CD4-positive, alpha-beta T cell treated with Interleukin-4 for 4 hours (primary cell): ENCODE measurements around the gene TNFRSF14.

Experiments used
- DNase-seq: peaks from one replicate; pipeline ENCODE4 v3.0.0-alpha.2; 2020

TNFRSF14 gene

DNA sequence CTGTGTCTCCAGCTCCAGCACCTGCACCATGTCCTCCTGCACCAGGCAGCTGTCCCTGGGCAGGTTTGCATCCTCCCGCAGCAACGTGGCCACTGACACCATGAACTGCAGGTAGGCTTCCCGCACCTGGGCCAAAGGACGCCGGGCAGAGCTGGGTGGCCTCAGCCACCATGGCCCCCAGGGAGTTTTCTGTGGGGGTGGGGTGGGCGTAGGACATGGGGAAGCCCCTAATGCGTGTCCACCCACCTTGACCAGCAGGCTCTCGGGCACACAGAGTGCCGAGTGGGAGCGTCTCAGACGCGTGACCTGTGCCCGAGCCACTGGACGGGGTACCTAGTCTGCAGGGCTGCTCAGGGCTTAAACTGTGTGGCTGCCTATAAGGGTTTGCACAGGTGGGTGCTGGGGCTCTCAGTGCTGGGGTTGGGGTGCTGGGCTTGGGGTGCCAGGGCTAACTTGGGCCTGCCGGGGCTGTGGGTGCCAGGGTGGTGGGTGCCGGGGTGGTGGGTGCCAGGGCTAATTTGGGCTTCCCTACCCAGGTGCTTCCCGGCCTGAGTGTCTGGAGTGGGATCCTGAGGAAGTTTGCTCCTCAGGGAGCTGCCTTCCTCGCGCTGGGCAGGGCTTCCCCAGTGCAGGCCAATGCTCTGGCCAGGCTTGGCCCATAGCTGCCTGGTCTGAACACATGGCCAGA, 48.1 kb downstream of the TNFRSF14 start:
- DNase-seq: no peak

DNA sequence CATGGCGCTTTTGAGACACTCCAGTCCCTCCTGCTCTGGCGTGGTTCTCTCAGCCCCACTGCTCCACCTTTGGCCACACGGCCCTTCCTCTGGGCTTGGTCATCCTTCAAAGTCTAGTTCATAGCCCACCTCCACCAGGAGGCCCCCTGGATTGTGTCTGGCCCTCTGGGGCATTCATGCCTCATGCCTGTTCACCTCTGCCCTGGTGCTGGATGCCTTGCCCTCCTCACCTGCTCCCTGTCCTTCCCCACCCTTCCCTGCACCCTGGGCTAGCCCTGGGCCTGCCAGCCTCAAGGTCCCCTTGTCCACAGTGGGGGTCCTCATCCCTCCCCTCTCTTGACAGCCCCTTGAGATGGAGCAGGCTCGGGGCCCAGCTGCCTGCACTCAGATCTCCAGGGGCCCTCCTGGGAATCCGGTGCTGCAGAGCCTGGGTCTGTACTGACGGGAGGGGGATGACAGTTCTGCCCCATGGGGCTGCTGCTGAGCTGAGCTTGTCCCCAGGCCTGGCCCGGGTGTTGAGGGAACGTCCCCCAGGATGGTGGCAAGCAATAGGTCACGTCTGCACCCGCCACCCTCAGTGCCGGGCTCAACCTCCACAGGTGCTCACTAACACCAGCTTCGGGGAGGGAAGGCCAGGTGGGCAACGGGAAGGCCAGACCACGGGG, 48.8 kb downstream of the TNFRSF14 start:
- DNase-seq: no peak

DNA sequence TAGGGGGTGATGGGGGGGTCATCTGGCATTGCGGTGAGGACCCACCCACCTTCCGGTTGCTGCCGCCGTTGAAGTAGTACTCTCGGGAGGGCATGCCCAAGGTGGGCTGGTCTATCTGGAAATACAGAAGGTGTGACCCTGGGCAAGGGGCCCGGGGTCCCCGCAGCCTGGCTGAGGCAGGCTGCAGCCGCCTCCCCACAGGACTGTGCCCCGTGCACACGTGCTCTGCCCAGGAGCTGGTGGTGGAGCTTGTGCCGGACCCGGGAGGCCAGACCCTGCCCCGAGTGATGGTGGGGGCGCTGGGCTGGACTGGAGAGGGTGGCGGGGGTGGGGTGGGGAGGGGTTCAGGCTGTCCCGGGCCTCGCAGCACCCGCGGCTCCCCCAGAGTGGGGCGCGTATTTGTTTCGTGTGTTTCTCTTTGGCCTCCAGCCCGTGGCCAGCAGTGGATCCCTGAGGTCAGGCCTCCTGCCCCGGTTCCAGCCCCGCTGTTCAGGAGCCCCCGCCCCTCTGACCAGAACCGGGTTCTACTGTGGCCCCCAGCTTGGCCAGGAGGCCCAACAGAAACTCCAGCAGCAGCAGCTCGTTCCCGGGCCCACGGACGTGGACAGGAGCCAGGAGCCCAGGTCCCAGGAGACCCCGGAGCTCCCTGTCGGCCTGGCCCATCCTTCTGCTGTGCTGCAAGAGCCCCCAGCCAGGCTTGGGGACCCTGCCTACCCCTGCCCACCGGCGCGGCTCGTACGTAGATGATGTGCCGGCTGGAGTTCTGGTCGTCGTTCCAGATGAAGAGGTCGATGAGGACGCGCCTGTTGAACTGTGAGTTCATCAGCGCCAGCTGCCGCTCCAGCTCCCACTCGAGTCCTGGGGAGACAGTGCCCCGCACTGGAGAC, 49.6 kb downstream of the TNFRSF14 start:
- no peak for DNase-seq

DNA sequence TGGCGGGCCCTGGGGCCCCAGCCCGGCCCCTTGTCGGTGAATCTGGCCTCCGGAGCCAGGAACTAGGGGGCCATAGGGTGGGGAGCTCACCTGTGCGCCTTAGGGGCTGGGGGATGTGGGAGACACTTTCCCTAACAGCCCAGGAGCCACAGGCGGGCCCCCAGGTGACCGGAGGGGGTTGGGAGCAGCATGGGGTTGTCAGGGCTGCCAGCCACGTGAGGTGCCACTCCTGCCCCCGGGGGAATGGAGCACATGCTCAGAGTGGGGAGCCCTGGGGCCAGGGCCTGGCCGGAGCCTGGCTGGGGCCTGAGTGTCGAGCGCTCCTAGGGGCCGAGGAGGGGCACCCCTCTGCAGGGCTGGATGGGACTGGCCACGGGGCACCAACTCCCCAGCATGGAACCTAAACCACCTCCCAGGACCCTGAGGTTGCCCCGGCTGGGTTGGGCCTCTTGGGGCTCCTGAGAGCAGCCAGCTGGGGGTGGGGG, 50.3 kb downstream of the TNFRSF14 start:
- no peak for DNase-seq

DNA sequence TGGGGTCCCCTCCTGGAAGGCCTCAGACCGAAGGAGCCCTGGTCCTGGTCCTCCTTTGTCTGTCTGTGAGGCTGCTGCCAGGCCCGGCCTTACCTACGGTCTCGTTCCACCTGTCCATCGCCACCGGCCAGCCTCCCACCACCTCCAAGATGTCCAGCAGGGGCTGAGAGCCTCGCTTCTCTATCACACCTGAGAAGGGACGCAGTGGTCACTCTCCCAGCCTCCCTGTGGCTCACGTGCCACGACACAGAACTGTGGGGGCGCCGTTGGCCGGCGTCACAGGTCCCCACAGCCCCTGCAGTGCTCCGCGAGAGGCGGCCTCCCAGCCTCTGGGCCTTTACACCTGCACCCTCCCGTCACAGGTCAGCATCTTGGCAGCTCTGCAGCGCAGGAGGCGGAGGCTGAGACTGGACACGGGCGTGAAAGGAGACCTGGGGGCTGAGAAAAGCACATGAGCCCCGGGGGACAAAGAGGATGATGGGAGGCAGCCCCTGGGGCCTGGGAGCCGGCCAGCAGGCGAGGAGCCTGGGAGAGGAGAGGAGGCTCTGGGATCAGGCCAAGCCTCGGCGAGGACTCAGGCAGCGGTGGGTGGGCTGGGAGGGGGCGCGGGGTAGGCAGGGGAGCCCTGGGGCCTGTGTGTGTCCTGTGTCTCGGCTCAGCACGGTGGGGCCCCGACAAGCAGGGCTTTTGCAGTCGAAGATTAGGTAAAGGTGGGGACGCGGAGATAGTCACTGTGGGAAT, 50.9 kb downstream of the TNFRSF14 start:
- no peak for DNase-seq

DNA sequence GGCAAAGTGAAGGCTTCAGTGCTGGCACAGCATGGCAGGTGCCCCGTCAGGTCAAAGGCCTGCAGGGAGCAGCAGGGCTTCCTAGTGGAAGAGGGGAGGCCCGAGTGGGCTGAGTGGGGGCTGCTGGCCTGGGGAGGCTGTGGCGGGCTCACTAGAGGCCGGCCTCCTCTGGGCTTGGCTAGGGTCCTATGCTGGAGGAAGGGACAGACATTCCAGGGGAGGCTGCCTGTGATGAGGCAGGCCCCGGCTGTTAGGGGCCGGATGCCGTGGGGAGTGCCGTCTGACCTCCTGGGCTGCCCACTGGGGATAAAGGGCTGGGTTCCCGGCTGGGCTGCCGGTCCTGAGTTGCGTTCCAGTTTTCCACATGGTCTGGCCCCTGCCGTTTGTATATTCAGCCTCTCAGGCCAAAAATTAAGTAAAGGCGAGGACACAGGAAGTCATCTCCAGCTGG, 51.5 kb downstream of the TNFRSF14 start:
- DNase-seq: no peak

DNA sequence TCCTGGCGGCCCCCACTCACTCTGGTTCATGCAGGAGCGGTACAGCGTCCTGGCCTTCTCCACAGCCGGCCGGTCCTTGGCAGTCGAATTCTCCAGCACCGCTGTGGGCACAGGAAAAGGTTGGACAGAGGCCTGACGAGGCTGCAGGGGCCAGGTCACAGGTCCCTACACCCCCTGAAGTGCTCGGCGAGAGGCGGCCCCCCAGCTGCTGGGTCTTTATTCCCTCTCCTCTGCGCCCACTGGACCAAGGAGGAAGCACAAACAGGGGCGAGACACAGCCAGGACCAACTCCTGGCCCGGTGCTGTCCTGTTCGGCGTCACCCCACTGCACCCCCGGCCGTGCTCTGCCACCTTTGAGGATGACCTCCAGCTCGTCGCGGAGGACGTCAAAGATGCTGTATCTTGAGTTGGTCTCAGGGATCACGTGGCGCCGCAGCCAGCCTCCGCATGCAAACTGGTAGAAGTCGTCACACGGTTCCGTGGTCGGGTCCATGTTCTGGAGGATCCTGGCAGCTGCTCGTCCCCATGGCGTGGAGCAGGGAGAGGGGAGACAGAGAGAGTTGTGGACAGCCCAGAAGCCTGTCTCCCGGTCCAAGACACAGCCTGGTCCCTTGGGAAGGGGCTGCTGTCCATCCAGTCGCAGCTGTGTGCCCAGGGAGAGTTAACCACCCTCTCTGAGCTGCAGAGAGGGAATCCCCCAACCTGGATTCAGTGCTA, 53.3 kb downstream of the TNFRSF14 start:
- no peak for DNase-seq

DNA sequence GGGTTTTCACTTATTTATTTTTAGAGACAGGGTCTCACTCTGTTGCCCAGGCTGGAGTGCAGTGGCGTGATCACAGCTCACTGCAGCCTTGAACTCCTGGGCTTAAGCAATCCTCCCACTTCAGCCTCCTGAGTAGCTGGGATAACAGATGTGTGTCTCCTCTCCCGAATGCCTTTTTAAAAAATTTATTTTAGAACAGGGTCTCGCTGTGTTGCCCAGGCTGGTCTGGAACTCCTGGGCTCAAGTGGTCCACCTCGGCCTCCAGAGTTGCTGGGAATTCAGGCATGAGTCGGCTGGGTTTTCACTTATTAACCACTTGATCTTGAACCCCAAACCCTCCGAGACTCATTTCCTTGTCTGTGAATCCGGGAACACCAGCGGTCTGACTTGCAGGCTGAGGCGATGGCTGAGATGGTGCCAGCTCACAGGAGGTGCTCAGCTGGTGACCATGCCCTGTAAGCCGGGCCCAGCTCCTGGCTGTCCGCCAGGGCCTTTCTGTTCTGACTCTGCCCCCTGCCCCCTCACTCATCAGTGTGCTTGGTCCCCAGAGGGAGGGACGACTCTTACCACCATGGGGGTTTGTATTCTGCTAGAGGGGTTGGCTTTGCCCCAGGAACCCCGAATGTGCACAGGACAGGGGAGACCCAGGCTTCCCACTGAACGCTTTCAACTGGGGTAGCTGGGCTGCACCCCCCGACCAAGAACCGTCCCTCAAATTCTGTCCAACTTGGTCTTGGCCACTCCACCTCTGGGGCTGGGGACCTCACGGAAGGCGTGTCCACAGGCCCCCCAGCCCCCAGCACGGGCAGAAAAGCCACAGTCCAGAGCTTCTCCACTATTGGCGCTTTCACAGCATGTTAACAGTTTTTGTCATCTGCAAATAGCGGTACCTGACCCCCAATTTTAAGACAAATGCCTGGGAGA, 54.1 kb downstream of the TNFRSF14 start:
- no peak for DNase-seq

DNA sequence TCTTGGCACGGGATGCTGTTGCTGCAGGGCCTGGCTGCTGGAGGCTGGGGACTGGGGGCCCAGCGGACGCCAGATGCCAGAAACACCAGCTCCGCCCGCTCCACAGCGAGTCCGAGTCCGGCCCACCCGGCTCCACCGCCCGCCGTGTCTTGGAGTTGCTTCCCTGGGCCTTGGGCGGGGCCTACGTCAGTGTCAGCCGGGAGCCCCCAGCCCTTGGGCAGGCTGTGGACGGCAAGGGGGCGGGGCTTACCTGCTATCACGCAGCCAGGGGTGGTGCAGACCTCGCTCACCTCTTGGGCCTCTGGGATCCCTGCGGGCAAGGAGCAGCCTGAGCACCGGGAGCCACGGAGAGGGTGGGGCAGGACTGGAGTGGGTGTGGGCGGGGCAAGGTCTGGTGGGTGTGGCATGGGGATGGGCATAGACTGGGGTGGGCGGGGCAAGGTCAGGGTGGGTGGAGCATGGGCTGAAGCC, 54.9 kb downstream of the TNFRSF14 start:
- no peak for DNase-seq

DNA sequence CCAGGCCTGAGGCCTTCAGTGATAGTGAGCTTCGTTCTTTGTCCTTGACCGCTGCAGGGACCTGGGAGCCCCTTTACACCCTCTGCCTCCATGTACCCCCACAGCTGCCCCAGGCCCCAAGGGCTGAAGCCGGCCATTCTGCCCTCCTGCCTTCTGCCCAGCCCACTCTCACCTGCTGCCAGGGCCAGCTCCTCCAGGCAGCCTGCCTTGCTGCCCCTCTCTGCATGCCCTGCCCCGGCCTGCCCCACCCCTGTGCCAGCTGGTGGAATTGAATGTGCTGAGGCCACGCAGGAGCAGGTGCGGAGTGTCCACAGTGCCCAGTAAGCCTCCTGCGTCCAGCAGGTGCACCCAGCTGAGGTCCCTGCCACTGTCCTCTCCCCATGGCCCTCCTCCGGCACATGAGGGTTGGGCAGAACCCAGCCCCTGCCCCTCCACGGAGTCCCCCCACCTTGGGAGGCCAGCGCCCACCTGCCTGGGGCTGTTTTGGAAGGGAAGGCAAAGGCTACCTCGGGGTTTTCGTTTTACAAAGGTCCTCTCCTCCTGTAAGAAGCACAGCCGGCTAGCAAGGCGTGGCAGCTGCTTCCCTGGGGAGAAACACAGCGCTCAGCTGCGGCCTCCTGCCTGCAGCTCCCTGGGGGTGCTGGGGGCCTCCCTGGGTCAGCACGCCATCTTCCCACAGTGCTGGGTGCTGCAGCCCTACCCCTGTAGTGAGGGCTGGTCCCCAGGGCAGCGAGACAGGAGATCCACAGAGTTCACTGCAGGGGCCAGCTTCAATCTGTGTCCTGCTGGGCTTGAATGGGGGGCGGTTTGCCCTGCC, 55.7 kb downstream of the TNFRSF14 start:
- DNase-seq: no peak

DNA sequence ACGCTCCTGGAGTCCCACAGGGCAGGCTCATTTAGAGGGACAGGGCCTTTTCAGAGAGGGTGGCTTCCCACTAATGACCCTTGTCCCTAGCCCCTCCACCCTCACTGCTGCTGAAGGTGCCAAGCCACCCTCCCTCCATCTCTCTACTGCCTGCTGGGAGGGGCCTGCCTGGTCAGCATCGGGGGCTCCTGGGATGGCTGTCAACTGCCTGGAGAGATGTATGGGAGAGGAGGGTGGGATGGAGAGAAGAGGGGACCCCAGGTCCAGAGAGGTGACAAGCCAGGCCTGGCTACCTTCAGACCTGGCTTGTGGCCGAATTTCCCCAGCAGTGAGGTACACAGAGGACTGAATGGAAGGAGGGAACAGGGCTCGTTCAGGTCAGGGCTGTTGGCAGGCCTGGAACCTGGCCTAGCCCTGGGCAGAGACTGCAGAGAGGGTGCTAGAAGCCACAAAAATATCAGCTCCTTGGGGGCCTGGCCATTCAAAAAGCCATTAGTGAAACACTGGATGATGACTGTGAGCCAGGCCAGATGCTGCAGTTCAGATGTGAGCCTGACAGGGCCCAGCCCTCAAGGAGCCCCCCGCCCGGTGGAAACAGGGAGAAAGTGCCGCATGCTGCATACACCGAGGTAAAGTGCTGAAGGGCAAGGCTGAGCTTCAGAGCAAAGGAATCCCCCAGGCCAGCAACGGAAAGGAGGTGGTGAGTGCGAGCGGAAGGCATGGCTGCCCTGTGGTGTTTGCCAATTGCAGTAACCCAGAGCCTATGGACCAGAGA, 56.6 kb downstream of the TNFRSF14 start:
- no peak for DNase-seq
